Fibroblast of pulmonary artery (primary cell): ENCODE data around the gene DHFR.
"Not testable (repeated sequence)": the region's sequence is repeated elsewhere in the genome, so short reads cannot be mapped to it uniquely, and the experiment has no call there.

ENCODE experiments used
- DNase-seq: peaks from one replicate; pipeline ENCODE4 v3.0.0-alpha.2; 2010; ENCODE audit warnings: low read depth
- H3K4me3 ChIP-seq: replicated peaks from 2 replicates; pipeline ENCODE4 v1.5.1; 2011; ENCODE audit warnings: low read depth, mild to moderate bottlenecking, control low read depth, low read length, moderate library complexity
- CTCF ChIP-seq: IDR thresholded peaks from 2 replicates; pipeline ENCODE4 v1.5.1; 2011; ENCODE audit warnings: mild to moderate bottlenecking, control low read depth, low read length, inconsistent platforms; ENCODE audit errors: missing control alignments

The DHFR gene

GRCh38 chr5:80591352-80591751 is 63.4 kb downstream of the DHFR start:
- no peak overlapping the region for H3K4me3 ChIP-seq
- no peak for TF ChIP-seq CTCF
- DNase-seq, result no peak

DNA sequence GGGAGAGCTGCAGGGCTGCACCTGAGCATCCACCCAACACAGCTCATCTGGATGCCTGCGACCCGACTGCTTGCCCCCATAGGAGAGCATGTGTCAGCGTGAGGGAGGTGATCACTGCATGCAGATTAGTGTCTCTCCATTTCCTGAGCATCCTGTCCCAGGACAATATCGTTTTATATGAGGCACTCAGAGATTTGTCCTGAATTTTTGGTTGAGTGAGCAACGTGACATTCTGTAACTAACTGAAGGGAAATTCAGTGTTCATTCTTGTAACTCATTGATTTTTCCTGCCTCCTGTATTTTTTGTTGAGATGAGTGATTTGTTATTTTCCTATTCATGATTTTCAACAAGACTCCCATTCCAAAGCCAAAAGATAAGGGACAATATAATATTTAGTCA is 64.0 kb downstream of the DHFR start:
- H3K4me3 ChIP-seq, result no peak overlapping the region
- no peak for DNase-seq
- no peak for TF ChIP-seq CTCF

GRCh38 chr5:80588858-80589540 is 65.8 kb downstream of the DHFR start:
- DNase-seq, result no peak
- no peak overlapping the region for H3K4me3 ChIP-seq
- TF ChIP-seq CTCF, result no peak

- no peak overlapping the region for H3K4me3 ChIP-seq
- no peak for DNase-seq
- TF ChIP-seq CTCF, result no peak
Measured at GRCh38 chr5:80584770-80585169, 70.0 kb downstream of the DHFR start.

- not testable (repeated sequence) for H3K4me3 ChIP-seq, DNase-seq
Measured at GRCh38 chr5:80580291-80580690, 74.5 kb downstream of the DHFR start.

DNA sequence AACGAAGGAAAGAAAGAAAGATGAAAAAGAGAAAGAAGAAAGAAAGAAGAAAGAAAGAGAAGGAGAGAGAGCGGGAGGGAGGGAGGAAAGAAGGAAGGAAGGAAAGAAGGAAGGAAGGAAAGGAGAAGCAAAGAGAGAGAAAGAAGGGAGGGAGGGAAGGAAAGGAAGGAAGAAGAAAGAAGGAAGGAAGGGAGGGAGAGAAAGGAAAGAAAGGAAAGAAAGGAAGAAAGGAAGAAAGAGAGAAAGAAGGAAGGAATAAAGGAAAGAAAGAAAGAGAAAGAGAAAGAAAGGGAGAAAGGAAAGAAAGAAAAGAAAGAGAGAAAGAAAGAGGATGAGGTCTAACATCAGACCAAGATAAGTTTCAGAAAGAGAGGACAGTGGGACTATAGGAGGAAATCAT is 75.7 kb downstream of the DHFR start:
- H3K4me3 ChIP-seq, result no peak overlapping the region
- DNase-seq, result no peak
- no peak for TF ChIP-seq CTCF

- DNase-seq, result no peak
- no peak for TF ChIP-seq CTCF
- no peak overlapping the region for H3K4me3 ChIP-seq
Measured at GRCh38 chr5:80577707-80578106, 77.1 kb downstream of the DHFR start.
